RWPE2 (cell line): ENCODE data around the gene SLC1A7.

Source experiments
- ATAC-seq: fragments of 200-7000 bp; cut with Tn5 transposase; 3 replicates; pipeline ENCODE4 v1.9.1; 2021; ENCODE audit warnings: low read depth
- DNase-seq: peaks from one replicate; pipeline ENCODE4 v3.0.0-alpha.2; 2020; ENCODE audit warnings: low spot score
- H3K27ac ChIP-seq: fragments of 450-650 bp; 2 replicates; pipeline ENCODE4 v1.5.1; 2017; ENCODE audit warnings: mild to moderate bottlenecking; ENCODE audit not compliant: poor library complexity, severe bottlenecking
- H3K27me3 ChIP-seq: fragments of 250-450 bp; sonication (Bioruptor Pico); 2 replicates; pipeline ENCODE4 v1.5.1; 2021; ENCODE audit warnings: mild to moderate bottlenecking, moderate library complexity; ENCODE audit not compliant: insufficient read depth, poor library complexity, severe bottlenecking
- H3K36me3 ChIP-seq: fragments of 250-450 bp; sonication (Bioruptor Pico); 2 replicates; pipeline ENCODE4 v1.5.1; 2020; ENCODE audit warnings: low read depth, mild to moderate bottlenecking, moderate library complexity
- H3K4me1 ChIP-seq: fragments of 250-450 bp; sonication (Bioruptor Pico); 2 replicates; pipeline ENCODE4 v1.5.1; 2021; ENCODE audit warnings: mild to moderate bottlenecking, moderate library complexity; ENCODE audit not compliant: insufficient read depth, poor library complexity, severe bottlenecking
- H3K4me3 ChIP-seq: fragments of 250-450 bp; sonication (Bioruptor Pico); 2 replicates; pipeline ENCODE4 v1.5.1; 2021; ENCODE audit warnings: mild to moderate bottlenecking, moderate library complexity; ENCODE audit not compliant: severe bottlenecking
- H3K9me3 ChIP-seq: fragments of 250-450 bp; sonication (Bioruptor Pico); 2 replicates; pipeline ENCODE4 v1.5.1; 2021; ENCODE audit warnings: mild to moderate bottlenecking, moderate library complexity; ENCODE audit not compliant: severe bottlenecking
- CTCF ChIP-seq: fragments of 450-650 bp; IDR thresholded peaks from one replicate; pipeline ENCODE4 v1.5.1; 2017; ENCODE audit warnings: mild to moderate bottlenecking, moderate library complexity; ENCODE audit not compliant: poor library complexity, severe bottlenecking

SLC1A7 gene

GRCh38 chr1:53076721-53077598 is 65.5 kb downstream of the SLC1A7 start:
- Histone ChIP-seq H3K4me3 (no peak overlapping the region), H3K27ac (no peak overlapping the region), H3K4me1 (no peaks in the 10 kb centered on the region), H3K27me3 (no peaks in the 10 kb centered on the region), H3K36me3 (no peaks in the 10 kb centered on the region), H3K9me3 (no peaks in the 10 kb centered on the region)
- peak; percentile 48 for DNase-seq
- ATAC-seq, result no peak
- no peak for TF ChIP-seq CTCF

- peak; percentile 34 for DNase-seq
These were observed 66.3 kb downstream of the SLC1A7 start for GRCh38 chr1:53076165-53076564.

GRCh38 chr1:53075761-53076163 is 66.7 kb downstream of the SLC1A7 start:
- ATAC-seq (no peak), DNase-seq (peak; percentile 29)
- Histone ChIP-seq H3K36me3 (no peaks in the 10 kb centered on the region), H3K27ac (no peak overlapping the region), H3K9me3 (no peaks in the 10 kb centered on the region), H3K4me3 (no peak overlapping the region), H3K27me3 (no peaks in the 10 kb centered on the region), H3K4me1 (no peaks in the 10 kb centered on the region)
- TF ChIP-seq CTCF, result no peak

More at GRCh38 chr1:53076165-53076564, 66.3 kb downstream of the SLC1A7 start:
- no peak for TF ChIP-seq CTCF
- Histone ChIP-seq H3K4me1 (no peaks in the 10 kb centered on the region), H3K4me3 (no peak overlapping the region), H3K27me3 (no peaks in the 10 kb centered on the region), H3K9me3 (no peaks in the 10 kb centered on the region), H3K27ac (no peak overlapping the region), H3K36me3 (no peaks in the 10 kb centered on the region)
- ATAC-seq, result no peak

GRCh38 chr1:53075206-53075605 is 67.2 kb downstream of the SLC1A7 start:
- Histone ChIP-seq H3K36me3 (no peaks in the 10 kb centered on the region), H3K27ac (no peak overlapping the region), H3K4me3 (no peak overlapping the region), H3K9me3 (no peaks in the 10 kb centered on the region), H3K4me1 (no peaks in the 10 kb centered on the region), H3K27me3 (no peaks in the 10 kb centered on the region)
- ATAC-seq, result no peak
- no peak for TF ChIP-seq CTCF
- no peak for DNase-seq
